ENCODE results near the gene SNX8. TPM values are rescaled to one million over a fixed set of nuclear protein-coding genes. Genes with fewer than 3 reads are reported as not detected.

The SNX8 gene
- total RNA-seq, 1 donor from 2014 or later: 41.5 TPM

- Mint-ChIP-seq H3K27me3 (ENCODE audit: unreplicated experiment) (no peaks in the 10 kb centered on the region), H3K36me3 (ENCODE audit: unreplicated experiment) (no peaks in the 10 kb centered on the region), H3K4me1 (ENCODE audit: unreplicated experiment) (peaks cover 24% of the 10 kb centered on the region), H3K27ac (ENCODE audit: unreplicated experiment) (peak overlapping the region; percentile 97), H3K4me3 (ENCODE audit: unreplicated experiment) (peak overlapping the region; percentile 57), H3K9me3 (ENCODE audit: unreplicated experiment) (no peaks in the 10 kb centered on the region)
- peak; percentile 44 for TF ChIP-seq CTCF (IDR thresholded peaks at IDR 0.05)
- DNase-seq (ENCODE audit: extremely low spot score, unreplicated experiment): peak; percentile 93
Observed at GRCh38 chr7:2248984-2249694, 65.1 kb downstream of the SNX8 start.

- peaks cover 31% of the 10 kb centered on the region for H3K4me1 Mint-ChIP-seq (ENCODE audit: unreplicated experiment)
- peak; percentile 65 for TF ChIP-seq CTCF (IDR thresholded peaks at IDR 0.05)
- no peak for DNase-seq (ENCODE audit: extremely low spot score, unreplicated experiment)
- H3K27ac Mint-ChIP-seq (ENCODE audit: unreplicated experiment): no peak overlapping the region
- H3K4me3 Mint-ChIP-seq (ENCODE audit: unreplicated experiment): no peak overlapping the region
- H3K27me3 Mint-ChIP-seq (ENCODE audit: unreplicated experiment): no peaks in the 10 kb centered on the region
- H3K36me3 Mint-ChIP-seq (ENCODE audit: unreplicated experiment): no peaks in the 10 kb centered on the region
- H3K9me3 Mint-ChIP-seq (ENCODE audit: unreplicated experiment): no peaks in the 10 kb centered on the region
Observed at GRCh38 chr7:2247141-2247995, 66.9 kb downstream of the SNX8 start.

GRCh38 chr7:2245883-2246675, 68.2 kb downstream of the SNX8 start:
- TF ChIP-seq CTCF (IDR thresholded peaks at IDR 0.05): no peak
- Mint-ChIP-seq H3K36me3 (ENCODE audit: unreplicated experiment) (no peaks in the 10 kb centered on the region), H3K9me3 (ENCODE audit: unreplicated experiment) (no peaks in the 10 kb centered on the region), H3K4me1 (ENCODE audit: unreplicated experiment) (peaks cover 37% of the 10 kb centered on the region), H3K4me3 (ENCODE audit: unreplicated experiment) (no peak overlapping the region), H3K27ac (ENCODE audit: unreplicated experiment) (no peak overlapping the region), H3K27me3 (ENCODE audit: unreplicated experiment) (no peaks in the 10 kb centered on the region)
- DNase-seq (ENCODE audit: extremely low spot score, unreplicated experiment): no peak

- no peak for DNase-seq (ENCODE audit: extremely low spot score, unreplicated experiment)
- Mint-ChIP-seq H3K36me3 (ENCODE audit: unreplicated experiment) (no peaks in the 10 kb centered on the region), H3K4me1 (ENCODE audit: unreplicated experiment) (peaks cover 39% of the 10 kb centered on the region), H3K27me3 (ENCODE audit: unreplicated experiment) (no peaks in the 10 kb centered on the region), H3K9me3 (ENCODE audit: unreplicated experiment) (no peaks in the 10 kb centered on the region), H3K4me3 (ENCODE audit: unreplicated experiment) (no peak overlapping the region), H3K27ac (ENCODE audit: unreplicated experiment) (no peak overlapping the region)
- no peak for TF ChIP-seq CTCF (IDR thresholded peaks at IDR 0.05)
Observed at GRCh38 chr7:2244404-2244995, 69.7 kb downstream of the SNX8 start.
